GM21367 (cell line): ENCODE data around the gene NUAK2.
"Not testable (repeated sequence)": the region's sequence is repeated elsewhere in the genome, so short reads cannot be mapped to it uniquely, and the experiment has no call there.

ENCODE experiments used
- ATAC-seq: cut with Tn5 transposase; IDR thresholded peaks from one replicate; pipeline ENCODE4 v1.9.1; 2021; ENCODE audit not compliant: unreplicated experiment

The NUAK2 gene

DNA sequence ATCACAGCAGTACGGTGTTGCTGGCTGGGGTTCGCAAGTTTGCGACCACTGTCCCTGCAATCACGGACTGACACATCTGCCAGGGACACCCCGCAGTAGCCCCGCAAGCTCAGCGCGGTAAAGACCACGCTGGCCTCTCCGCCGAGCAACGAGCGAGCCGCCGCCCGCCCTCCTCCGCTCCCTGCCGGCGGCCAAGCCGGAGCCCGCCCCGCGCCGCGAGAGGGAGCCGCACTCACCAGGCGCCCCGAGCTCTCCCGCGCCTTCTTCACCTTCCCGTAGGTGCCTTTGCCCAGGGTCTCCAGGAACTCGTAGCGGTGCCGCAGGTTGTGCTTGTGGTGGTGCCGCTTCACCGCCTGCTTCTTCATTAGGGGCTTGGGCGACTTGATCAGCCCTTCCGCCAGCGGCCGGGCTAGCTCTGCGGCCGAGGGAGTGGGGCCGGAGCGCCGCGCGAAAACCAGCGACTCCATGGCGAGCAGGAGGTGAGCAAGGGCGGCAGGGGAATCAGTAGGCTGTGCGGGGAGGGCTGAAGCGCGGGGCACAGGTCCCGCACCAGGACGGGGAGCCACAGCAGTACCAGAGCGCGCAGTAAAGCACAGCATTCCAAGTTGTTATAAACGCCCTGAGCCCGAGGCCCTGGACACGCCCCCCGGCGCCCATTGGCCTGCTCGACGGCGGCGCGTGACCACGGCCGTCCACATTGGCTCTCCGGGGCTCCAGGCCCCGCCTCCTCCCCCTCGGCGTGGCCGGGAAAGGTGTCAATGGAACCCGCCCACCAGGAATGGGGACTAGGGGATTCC is at the start of gene NUAK2:
TSS of gene NUAK2 (minus strand) at position 584 of the 797 bp plus-strand sequence. CDS start at position 467, 117 bp downstream.
- no peak for ATAC-seq

DNA sequence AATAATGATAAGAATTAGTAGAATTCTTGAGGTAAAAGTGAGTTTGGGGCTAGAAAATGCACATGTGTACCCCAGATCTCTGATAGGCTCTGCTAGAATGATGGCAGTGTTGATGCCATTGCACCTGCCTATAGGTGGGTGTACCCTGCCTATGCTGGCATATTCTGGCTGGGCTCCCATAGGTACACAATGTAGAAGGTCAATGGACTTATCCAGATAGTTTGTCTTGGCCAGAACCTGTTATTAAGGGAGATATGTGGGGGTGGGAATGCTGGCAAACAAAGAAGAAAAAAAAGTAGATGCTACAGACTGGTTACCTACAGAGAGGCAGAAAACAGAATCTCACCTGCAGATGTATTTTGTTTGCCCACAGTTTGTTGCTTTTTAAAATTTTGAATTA is 49.2 kb upstream of the NUAK2 start:
- ATAC-seq, result no peak

DNA sequence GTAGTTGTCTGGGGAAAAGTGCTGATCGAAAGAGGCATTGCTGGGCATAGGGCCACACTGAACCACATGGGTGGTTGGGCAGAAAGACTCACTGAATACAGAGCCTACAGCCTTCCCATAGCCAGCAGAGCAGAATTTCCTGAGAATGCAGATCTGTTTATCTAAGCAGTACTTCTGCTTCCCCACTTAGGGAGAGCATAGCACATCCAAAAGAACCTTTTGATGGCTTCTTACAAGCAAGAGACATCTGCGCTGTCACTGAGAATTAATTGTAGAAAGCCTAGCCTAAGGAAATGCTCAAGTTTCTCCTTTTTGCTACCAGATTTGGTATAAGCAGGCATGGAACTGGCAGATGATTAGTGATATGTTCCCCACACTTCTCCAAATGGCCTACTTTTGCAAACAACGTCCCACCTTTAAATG is 48.2 kb upstream of the NUAK2 start:
- ATAC-seq, result no peak

DNA sequence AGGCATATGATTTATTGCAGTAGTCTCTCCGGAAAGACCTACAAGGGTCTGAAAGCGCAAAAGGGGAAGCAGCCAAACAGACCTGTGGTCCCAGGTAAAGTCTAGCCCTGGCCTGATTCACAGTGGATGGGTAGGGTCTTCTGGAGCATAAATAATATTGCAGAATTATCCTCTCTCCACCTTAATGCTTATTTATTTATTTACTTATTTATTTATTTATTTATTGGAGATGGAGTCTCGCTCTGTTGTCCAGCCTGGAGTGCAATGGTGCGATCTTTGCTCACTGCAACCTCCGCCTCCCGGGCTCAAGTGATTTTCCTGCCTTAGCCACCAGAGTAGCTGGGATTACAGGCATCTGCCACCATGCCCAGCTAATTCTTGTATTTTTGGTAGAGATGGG is 46.9 kb upstream of the NUAK2 start:
- ATAC-seq, result no peak

DNA sequence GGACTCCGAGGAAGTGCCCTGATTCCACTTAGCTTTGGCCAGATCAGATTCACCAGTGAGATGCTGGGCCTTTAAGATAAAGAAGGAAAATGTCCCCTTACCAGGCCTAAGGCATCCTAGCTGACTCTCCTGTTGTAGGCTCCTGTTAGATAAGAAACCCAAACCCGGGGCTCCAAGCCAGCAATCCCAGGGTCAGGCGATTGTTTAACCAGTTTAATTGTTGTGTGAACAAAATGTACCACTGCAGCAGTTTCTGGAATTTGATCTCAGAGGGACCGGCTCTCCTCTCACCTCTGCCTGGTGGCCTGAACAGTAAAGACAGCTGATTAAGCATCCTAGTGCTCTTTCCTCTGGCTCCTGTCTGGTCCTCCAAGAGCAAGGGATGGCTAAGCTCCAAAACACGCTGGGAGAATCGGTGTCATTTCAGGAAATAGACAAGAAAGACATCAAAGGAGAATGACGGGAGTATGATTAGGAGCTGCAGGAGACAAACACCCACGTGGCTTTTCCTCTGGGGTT is 44.5 kb upstream of the NUAK2 start:
- no peak for ATAC-seq

DNA sequence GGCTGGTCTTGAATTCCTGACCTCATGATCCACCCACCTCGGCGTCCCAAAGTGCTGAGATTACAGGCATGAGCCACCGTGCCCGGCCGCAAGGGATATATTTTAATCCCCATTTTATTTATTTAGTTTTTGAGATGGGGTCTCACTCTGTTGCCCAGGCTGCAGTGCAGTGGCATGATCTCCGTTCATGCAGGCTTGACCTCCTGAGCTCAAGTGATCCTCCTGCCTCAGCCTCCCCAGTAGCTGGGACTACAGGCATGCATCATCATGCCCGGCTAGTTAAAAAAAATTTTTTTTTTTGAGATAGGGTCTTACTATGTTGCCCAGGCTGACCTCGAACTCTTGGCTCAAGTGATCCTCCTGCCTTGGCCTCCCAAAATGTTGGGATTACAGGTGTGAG is 43.5 kb upstream of the NUAK2 start:
- ATAC-seq, result not testable (repeated sequence)

DNA sequence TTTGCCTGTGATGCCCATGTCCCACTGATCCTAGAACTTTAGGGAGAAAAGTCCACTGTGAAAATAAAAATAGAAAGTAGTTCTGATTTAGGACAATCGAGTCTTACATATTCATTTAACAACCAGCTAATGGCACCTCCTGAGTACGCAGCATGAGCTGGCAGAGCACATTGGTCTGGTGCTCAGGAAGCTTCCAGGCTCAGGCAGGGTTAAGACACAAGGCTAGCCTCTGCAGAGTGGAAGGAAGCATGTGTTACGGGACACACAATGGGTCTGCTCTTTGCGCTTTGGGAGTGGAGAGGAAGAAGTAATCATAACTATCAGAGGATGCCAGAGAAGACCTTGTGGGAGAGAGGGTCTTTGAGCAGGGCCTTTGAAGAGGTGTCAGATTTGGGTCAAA is 39.3 kb upstream of the NUAK2 start:
- no peak for ATAC-seq

DNA sequence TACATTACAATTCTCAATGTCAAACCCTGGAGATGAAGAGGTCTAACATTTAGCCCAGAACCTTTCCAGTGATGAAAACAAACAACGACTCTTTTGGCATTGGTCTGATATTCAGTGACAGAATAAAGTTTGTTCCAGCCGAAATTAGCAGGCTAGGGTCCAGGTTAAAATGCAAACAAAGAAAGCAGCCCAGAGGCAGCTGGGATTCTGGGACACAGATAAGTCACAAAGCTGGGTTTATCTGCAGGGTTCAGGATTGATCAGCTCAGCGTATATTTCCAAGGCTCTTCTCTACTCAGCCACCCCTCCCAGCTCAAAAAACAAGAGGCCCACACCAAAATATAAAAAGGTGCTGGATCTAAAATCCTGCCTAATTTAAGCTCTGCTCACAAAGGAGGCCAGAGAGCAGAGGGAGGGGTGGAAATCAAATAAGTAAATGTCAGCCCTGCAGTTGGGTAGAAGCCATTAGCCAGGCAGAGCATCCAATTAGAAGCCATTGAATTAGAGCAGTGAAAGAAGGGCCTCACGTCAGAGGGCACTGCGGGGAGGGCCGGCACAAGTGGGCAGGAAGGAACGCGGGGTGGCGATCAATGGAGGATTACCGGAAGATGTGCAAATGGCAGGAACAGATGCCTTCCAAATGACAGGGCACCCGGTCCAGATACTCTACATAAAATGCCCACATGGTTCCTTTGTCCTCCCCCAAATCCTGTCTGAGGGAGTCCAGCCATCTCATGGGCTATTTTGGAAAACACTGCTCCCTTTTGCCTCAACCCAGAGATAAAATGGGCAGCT is 38.4 kb upstream of the NUAK2 start:
- no peak for ATAC-seq

DNA sequence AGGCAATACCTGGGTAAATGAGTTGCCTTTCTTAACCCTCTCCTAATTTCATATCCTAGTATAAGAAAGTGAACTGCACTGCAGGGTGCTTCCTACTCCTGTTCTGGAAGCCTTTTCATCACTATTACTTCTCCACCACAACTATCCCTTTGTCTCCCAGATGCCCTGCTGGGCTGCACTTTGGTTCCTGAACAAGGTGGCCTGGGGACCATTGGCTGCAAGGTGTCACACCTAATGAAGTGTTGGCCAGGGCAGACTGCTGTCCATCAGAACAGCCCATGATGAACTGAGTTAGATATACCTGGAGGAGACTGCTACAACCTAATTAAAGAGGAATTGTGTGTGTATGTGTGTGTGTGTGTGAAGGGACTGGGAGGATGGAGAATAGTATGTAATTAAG is 37.0 kb upstream of the NUAK2 start:
- ATAC-seq, result no peak

DNA sequence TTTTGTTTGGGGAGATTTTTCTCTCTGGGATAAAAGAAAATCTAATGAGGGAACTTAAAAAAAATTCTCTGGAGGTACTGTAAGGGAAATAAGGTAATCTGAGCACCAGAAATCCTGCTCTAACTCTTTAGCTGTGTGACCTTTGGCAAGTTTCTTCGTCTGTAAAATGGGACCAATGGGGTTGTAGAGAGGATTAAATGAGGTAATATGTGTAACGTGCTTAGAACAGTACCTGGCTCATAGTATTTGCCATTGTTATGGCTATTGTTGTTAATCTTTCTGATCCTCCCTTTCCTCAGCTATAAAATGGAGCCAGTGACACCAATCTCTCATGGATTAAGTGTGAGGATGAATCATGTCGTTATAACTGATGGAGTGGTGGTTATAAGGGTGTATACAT is 36.0 kb upstream of the NUAK2 start:
- ATAC-seq, result no peak

DNA sequence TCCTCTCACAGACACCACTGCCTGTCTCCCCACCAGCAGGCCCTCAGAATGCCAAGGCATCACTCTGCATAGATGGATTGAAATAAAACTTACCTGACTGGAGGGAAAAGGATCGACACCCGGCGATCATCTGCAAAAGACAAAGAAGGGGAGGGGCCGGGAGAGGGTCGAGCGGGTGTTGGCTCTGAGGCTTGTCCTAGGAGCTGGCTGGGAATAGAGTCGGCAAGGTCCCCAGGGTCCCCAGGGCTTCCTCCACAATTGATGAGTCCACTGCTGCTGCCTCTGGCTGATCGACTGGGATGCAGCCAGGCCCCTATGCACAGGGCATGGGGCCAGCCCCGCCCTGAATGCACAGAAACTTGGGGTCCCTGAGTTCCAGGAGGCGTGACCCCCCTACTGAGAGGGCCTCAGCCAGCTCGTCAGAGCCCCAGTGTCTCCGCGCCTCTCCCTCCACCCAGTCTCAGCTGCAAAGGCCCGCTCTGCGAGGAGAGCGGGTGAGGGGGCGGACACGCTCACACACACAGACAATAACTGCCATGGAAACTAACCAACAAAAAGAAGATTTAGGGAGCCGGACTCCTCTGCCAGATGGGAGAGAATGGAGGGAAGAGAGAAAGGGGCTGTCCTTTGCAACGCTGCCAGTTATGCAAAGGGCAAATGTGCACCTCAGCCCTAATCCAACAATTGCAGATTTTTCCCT is 35.0 kb upstream of the NUAK2 start, which contains the start of gene KLHDC8A:
TSS of gene KLHDC8A (minus strand) at position 483 of the 700 bp plus-strand sequence. CDS start 13,318 bp downstream, outside the sequence.
- ATAC-seq, result no peak

DNA sequence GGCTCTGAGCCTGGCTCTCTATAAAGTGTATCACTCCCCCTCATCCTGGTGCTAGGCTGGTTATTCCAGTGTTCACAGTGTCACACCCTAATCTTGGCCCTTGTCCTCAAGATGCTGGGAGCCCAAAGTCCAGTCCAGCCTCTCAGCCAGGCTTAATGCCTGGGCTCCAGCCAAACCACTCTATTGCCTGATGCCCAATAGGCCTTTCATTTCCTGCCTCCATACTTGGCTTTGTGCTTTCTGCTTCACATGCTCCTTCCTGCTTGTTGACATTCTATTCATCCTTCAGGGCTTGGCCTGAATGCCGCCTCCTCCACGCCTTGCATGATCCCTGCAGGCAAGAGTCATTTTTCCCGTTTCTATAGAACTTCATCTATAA is 33.5 kb upstream of the NUAK2 start:
- ATAC-seq, result no peak

DNA sequence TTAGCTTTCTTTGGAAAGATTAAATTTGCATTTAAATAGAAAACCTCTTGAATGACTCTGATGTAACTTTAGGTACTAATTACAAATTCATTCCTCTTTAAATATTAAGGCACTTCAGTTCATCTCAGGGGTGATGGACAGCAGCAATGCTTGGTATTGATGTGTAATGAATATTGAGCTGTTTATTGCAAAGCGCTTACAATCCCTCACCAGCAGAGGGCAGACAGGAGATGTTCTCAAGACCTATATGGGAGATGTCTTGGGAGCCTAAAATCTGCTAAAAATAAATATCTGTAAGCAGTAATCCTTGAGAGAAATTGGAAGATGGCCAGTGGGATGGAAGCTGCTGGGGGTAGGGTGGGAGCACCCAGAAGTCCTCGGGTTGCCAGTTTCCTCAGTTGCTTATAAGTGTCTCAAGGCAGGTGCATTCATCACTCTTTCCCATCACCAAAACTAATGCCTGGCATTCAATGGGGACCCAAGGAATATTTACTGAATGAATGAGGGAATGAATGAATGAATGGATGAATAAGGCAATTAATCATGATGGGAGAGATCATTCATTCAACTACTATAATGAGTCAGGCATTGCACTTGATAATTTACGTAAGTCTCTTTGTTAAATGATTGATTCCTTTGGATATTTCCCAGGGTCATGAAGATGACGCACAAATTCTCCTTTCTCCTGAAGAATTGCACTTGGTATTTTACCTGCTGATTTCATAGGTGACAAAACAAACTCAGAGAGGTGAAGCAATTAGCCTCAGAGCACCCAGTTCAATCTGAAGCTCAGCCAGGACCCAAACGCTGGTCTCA is 32.9 kb upstream of the NUAK2 start:
- ATAC-seq, result no peak

DNA sequence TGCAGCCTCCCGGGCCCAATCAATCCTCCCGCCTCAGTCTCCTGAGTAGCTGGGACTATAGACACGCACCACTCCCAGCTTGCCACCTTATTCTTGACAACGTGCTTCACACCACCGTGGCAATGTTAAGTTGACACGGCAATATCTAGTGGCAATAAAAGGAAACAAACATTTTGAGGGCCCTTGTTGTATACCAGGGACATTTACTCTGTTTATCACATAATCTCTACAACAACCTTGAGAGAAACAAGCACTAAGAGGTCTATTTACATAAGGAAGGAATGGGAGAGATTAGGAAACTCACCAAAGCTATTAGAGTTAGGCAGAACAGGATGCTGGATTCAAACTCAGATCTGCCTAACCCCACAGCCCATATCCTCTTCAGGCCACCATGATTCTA is 32.1 kb upstream of the NUAK2 start:
- ATAC-seq, result no peak

DNA sequence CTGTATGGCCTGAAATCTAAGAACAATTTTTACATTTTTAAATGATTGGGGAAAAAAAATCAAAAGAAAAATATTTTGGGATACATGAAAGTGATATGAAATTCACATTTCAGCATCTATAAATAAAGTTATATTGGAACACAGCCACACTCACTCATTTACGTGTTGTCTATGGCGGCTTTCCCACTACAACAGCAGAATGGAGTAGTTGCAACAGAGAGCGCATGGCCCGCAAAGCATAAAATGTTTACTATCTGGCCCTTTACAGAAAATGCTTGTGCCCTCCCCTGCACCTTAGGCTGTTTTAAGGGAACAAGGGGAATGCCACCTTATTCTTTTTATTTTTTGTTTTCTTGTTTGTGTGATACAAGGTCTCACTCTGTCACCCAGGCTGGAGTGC is 31.6 kb upstream of the NUAK2 start:
- ATAC-seq, result no peak

DNA sequence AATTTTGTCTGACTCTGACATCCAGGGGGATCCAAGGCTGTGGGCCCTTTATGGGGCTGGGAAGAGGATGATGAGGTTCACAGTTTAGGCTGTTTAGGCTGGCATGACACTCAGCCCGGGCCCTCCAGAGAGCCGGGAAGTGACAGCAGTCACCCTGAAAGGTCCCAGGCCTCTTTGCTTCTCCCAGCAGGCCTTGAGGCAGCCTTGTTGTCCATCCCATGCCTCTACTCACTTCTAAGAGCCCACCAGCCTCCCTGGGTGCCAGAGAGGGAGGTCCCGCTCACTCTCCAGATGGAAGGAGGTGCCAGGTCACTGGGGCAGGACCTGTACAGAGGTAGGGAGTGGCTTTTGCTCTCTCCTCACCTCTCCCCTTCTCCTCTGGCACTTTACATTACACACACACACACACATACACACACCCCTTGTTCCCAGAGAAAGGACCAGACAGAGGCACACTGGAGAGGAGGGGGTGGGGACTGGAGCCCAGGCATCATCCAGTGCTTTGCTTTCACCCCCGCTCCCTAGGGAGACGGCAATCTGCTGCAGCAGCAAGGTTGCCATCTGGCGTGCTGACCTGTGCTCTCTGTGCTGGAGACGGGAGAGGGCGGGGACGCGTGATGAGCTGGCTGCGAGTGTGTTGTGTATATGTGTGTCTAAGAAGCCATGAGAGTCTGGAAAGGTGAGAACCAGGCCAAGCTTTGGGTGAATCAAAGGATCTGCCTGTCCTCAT is 30.6 kb upstream of the NUAK2 start:
- ATAC-seq, result no peak

DNA sequence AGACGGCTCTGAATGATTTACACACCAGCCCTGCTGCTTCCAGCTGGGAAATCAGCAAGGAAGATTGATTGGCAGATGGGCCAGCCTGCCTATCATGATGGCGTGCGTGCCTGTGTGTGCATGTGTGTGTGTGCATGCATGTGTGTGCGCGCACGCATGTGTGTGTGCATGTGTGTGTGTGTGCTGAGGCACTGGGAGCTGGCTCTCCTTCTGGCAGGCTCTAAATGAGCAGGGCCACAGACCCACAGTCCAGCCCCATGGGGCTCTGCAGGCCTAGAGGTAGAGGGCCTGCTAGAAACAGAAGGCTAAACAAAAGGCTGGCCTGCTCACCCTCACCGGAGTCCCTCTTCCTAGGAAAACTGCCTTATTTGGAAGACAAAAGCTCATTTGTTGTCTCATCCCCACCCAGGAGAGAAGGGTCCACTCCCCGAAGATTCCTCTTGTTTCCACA is 29.2 kb upstream of the NUAK2 start:
- ATAC-seq, result no peak

DNA sequence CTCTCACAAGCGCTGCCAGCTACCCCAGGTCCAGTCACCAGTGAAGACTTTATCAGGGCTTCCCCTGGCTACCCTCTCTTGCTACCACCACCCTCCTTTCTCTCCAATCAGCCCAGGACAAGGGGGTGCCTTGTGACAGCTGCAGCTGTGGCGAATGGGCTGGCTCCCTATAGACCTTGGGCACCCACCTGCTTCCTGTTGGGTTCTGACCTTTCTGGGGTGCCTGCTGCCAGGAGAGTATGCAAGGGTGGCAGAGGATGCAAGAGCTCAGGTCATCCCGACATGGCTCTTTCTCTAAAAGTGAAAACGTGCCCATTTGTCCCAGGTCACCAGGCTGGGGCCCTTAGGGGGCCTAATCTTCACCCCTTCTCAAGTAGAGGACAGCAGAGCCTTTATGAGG is 28.6 kb upstream of the NUAK2 start:
- ATAC-seq, result no peak

DNA sequence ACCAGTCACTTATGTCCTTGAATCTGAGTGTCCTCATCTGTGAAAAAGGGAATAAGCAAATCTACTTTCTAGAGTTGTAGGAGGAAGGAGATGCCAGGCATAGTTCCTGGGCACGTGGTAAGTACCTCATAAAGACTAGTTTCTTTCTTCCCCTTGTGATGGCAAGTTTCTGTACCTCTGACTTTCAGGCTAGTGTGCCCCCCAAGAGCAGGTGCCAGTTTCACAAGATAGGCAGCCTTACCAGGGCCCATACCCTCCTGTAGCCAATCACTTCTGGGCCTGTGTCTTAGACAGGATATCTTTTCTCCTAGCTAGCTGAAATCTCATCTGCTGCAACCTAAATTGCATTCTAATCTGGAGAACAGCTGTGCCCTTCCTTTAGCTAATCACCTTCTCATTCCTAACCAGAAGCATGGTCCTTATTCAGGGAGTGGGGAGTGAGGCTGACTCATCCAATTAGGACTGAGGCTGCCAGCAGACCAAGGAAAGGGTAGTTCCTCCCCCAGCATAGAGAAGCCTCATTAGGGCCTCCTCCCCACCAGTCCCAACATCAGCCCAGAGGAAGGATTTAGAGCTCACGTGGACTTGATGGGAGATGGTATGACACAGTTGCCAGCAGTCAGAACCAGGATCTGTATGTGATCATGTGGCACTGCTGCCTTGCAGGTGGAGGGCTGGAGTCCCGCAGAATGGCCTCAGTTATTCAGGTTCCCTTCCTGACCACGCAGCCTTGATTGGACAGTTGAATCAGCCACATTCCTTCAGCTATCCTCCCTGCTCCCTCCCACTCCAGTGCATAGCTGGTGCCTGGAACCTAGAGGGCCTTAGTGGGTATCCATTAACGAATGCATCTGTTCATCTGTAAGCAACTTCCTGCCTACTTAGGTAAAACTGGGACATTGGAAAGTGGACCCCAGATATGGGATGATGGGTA is 27.3 kb upstream of the NUAK2 start:
- ATAC-seq, result no peak
